ENCODE data around the gene WDR6. TPM values are rescaled to one million over a fixed set of nuclear protein-coding genes. Genes with fewer than 3 reads are reported as not detected.

WDR6 gene
- total RNA-seq, 1 experiment from 2014 or later, result 174 TPM

- H3K36me3 ChIP-seq (ENCODE audit: control insufficient read depth in 1 of 2, insufficient read depth in 2 of 2, low read length in 2 of 2), result peaks cover 1 to 6% of the 10 kb centered on the region in 2 experiments; a peak in 1 of 4 replicates
- peak overlapping the region; percentile 85 for H3K4me2 ChIP-seq (ENCODE audit: low read length)
- TF ChIP-seq SP1 (IDR thresholded peaks at IDR 0.05; ENCODE audit: low read depth) (no peak), MAX (IDR thresholded peaks at IDR 0.05) (peak; percentile 80), ZFX (IDR thresholded peaks at IDR 0.05) (peak; percentile 6; the same call in 1 of the 2 replicates), POLR2AphosphoS5 (IDR thresholded peaks at IDR 0.05; ENCODE audit: low read depth, low read length) (0 out of 2 replicates have a peak, but pooled peaks have one; percentile 19), ZNF274 (IDR thresholded peaks at IDR 0.05; ENCODE audit: low read depth, low read length) (no peak), YY1 (IDR thresholded peaks at IDR 0.05; ENCODE audit: extremely low read depth, insufficient replicate concordance, low read depth, low read length) (peak; percentile 80)
- H3K4me3 ChIP-seq (replicated peaks in 1 of 2; ENCODE audit: low read depth in 1 of 2, low read length in 2 of 2), result peak overlapping the region; percentile 76 to 80
- ChIA-PET POLR2A (interaction anchor here (1.3 to 3.4 kb wide), 2 partner anchors 16 to 39 kb away, joined by 3 to 26 read pairs; partner anchors contain the start of gene WDR6), CTCF (no interaction called here), RAD21 (ENCODE audit: low non-redundant PET in 1 of 2, low total read pairs in 2 of 2, uncharacterized antibody in 2 of 2, unreplicated experiment in 2 of 2) (no interaction called here)
- peaks cover 50% of the 10 kb centered on the region for H3K79me2 ChIP-seq (ENCODE audit: insufficient read depth, low read length)
- H3K27me3 ChIP-seq (ENCODE audit: insufficient read depth, low read length), result no peaks in the 10 kb centered on the region
- H3K4me1 ChIP-seq (ENCODE audit: control insufficient read depth in 1 of 2, insufficient read depth in 2 of 2, low read length in 2 of 2), result peaks cover 23 to 27% of the 10 kb centered on the region in 2 experiments
- H4K20me1 ChIP-seq (ENCODE audit: insufficient read depth), result no peaks in the 10 kb centered on the region
- intact Hi-C loops (cut with micrococcal nuclease), result no loop called here
- DNase-seq (ENCODE audit: low read depth, low spot score), result no peak
- peak overlapping the region; percentile 98 for H3K27ac ChIP-seq (ENCODE audit: low read depth, low read length)
- H2AFZ ChIP-seq (ENCODE audit: low read depth, low read length, poor library complexity, severe bottlenecking), result no peak overlapping the region
- no peaks in the 10 kb centered on the region for H3K9me3 ChIP-seq (ENCODE audit: control insufficient read depth in 1 of 2, insufficient read depth in 1 of 2, low read depth in 1 of 2, low read length in 2 of 2)
- peak overlapping the region; percentile 83 for H3K9ac ChIP-seq (ENCODE audit: low read length)
- peak; percentile 27 for ATAC-seq
- H3K9me2 ChIP-seq (ENCODE audit: insufficient read depth), result no peaks in the 10 kb centered on the region
- no TSS peak for BruUV-seq (replicated peaks)
Measured at GRCh38 chr3:48990636-48991469, 16.3 kb upstream of the WDR6 start.

- Histone ChIP-seq H3K9ac (ENCODE audit: low read length) (peak overlapping the region; percentile 83; the same call in 1 of the 2 replicates), H3K27me3 (ENCODE audit: insufficient read depth, low read length) (no peaks in the 10 kb centered on the region), H3K4me3 (replicated peaks in 1 of 2; ENCODE audit: low read depth in 1 of 2, low read length in 2 of 2) (peak overlapping the region; percentile 76 to 80), H2AFZ (ENCODE audit: low read depth, low read length, poor library complexity, severe bottlenecking) (no peak overlapping the region), H3K4me2 (ENCODE audit: low read length) (peak overlapping the region; percentile 85), H3K9me3 (ENCODE audit: control insufficient read depth in 1 of 2, insufficient read depth in 1 of 2, low read depth in 1 of 2, low read length in 2 of 2) (no peaks in the 10 kb centered on the region), H3K4me1 (ENCODE audit: control insufficient read depth in 1 of 2, insufficient read depth in 2 of 2, low read length in 2 of 2) (peaks cover 23 to 27% of the 10 kb centered on the region in 2 experiments), H3K9me2 (ENCODE audit: insufficient read depth) (no peaks in the 10 kb centered on the region), H3K36me3 (ENCODE audit: control insufficient read depth in 1 of 2, insufficient read depth in 2 of 2, low read length in 2 of 2) (peaks cover 3 to 6% of the 10 kb centered on the region in 2 experiments; a peak in 2 of 4 replicates), H4K20me1 (ENCODE audit: insufficient read depth) (no peaks in the 10 kb centered on the region), H3K27ac (ENCODE audit: low read depth, low read length) (peak overlapping the region; percentile 98; the same call in 1 of the 2 replicates), H3K79me2 (ENCODE audit: insufficient read depth, low read length) (peaks cover 50% of the 10 kb centered on the region)
- ChIA-PET RAD21 (ENCODE audit: low non-redundant PET in 1 of 2, low total read pairs in 2 of 2, uncharacterized antibody in 2 of 2, unreplicated experiment in 2 of 2) (no interaction called here), CTCF (no interaction called here), POLR2A (interaction anchor here (1.3 to 3.4 kb wide), 2 partner anchors 15 to 38 kb away, joined by 3 to 26 read pairs; partner anchors contain the start of gene WDR6)
- BruUV-seq (replicated peaks), result TSS peak; percentile 49
- ATAC-seq (no peak), DNase-seq (ENCODE audit: low read depth, low spot score) (no peak)
- TF ChIP-seq ELF1 (IDR thresholded peaks at IDR 0.05; ENCODE audit: borderline replicate concordance, low read depth), result no peak
- intact Hi-C loops (cut with micrococcal nuclease), result no loop called here
Measured at GRCh38 chr3:48991851-48992545, 15.2 kb upstream of the WDR6 start.
